Measurements from ENCODE around the gene SMAD7.

The SMAD7 gene

DNA sequence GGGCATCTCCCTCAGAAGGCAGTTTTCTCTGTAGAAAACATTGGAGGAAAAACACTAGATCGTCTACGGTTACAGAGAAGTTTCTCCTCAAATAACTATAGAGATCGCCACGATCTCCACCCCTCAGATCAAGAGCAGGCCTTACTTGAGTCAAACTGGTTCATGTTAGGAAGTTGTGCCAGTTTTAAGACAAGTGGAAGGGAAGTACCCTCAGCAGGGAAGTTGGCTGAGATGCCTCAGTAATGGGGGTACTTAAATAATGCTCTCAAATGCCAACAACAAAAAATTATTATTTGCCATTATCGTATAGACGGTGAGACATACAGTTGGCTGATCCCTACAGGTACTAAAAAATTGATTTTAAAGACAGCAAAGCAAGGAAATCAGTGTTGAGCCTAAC, 8.2 kb upstream of the SMAD7 start:
- TF ChIP-seq FOXP2 (optimal IDR thresholded peaks at IDR 0.05; ENCODE audit: borderline replicate concordance, extremely low read depth, extremely low read length, insufficient read depth) (no peak), TAF1 (IDR thresholded peaks at IDR 0.05; ENCODE audit: borderline replicate concordance, insufficient read depth, low read length) (no peak), SIN3A (IDR thresholded peaks at IDR 0.05; ENCODE audit: borderline replicate concordance, insufficient read depth, low read length) (no peak), POLR2AphosphoS5 (IDR thresholded peaks at IDR 0.05; ENCODE audit: low read depth, low read length) (no peak)
- TF ChIP-seq, protein P1, sequence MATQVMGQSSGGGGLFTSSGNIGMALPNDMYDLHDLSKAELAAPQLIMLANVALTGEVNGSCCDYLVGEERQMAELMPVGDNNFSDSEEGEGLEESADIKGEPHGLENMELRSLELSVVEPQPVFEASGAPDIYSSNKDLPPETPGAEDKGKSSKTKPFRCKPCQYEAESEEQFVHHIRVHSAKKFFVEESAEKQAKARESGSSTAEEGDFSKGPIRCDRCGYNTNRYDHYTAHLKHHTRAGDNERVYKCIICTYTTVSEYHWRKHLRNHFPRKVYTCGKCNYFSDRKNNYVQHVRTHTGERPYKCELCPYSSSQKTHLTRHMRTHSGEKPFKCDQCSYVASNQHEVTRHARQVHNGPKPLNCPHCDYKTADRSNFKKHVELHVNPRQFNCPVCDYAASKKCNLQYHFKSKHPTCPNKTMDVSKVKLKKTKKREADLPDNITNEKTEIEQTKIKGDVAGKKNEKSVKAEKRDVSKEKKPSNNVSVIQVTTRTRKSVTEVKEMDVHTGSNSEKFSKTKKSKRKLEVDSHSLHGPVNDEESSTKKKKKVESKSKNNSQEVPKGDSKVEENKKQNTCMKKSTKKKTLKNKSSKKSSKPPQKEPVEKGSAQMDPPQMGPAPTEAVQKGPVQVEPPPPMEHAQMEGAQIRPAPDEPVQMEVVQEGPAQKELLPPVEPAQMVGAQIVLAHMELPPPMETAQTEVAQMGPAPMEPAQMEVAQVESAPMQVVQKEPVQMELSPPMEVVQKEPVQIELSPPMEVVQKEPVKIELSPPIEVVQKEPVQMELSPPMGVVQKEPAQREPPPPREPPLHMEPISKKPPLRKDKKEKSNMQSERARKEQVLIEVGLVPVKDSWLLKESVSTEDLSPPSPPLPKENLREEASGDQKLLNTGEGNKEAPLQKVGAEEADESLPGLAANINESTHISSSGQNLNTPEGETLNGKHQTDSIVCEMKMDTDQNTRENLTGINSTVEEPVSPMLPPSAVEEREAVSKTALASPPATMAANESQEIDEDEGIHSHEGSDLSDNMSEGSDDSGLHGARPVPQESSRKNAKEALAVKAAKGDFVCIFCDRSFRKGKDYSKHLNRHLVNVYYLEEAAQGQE (IDR thresholded peaks at IDR 0.05; ENCODE audit: insufficient read depth in 1 of 2, low read depth in 2 of 2, low read length in 2 of 2), result no peak

DNA sequence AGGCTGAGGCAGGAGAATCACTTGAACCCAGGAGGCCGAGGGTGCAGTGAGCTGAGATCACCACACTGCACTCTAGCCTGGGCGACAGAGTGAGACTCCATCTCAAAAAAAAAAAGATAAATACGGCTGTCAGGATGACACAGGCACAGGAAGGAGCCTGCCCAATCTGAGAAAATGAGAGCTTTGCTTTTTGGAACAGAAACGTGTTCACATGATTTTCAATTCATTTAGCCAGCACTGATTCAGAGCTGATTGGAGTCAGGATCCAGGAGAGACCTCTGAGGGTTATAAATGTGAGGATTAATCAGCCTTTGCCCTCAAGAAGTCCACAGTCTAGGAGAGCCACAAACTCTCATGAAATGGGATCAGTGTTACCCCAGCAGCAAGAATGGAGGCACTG, 6.9 kb upstream of the SMAD7 start:
- TF ChIP-seq SIN3A (IDR thresholded peaks at IDR 0.05; ENCODE audit: borderline replicate concordance, insufficient read depth, low read length) (no peak), TAF1 (IDR thresholded peaks at IDR 0.05; ENCODE audit: borderline replicate concordance, insufficient read depth, low read length) (no peak), POLR2AphosphoS5 (IDR thresholded peaks at IDR 0.05; ENCODE audit: low read depth, low read length) (no peak), FOXP2 (optimal IDR thresholded peaks at IDR 0.05; ENCODE audit: borderline replicate concordance, extremely low read depth, extremely low read length, insufficient read depth) (no peak)
- TF ChIP-seq, protein P1 (IDR thresholded peaks at IDR 0.05; ENCODE audit: insufficient read depth in 1 of 2, low read depth in 2 of 2, low read length in 2 of 2), result no peak

DNA sequence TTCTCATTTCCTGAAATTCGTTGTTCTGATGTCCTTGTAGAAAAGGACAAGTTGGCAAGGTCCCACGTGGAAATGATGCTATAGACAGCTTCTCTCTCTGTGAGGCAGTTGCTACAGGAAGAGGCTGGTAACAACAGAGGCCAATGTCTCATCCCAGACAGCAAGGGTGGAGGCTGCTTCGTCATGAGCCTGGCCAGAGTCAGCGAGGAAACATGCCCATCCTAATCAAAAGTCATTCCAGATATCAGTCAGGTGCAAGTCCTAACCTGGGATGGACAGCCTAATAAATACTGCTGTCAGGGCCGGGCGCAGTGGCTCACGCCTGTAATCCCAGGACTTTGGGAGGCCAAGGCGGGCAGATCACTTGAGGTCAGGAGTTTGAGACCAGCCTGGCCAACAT, 6.4 kb upstream of the SMAD7 start:
- TF ChIP-seq TAF1 (IDR thresholded peaks at IDR 0.05; ENCODE audit: borderline replicate concordance, insufficient read depth, low read length), result no peak
- no peak for TF ChIP-seq FOXP2 (optimal IDR thresholded peaks at IDR 0.05; ENCODE audit: borderline replicate concordance, extremely low read depth, extremely low read length, insufficient read depth)
- TF ChIP-seq, protein P1 (IDR thresholded peaks at IDR 0.05; ENCODE audit: insufficient read depth in 1 of 2, low read depth in 2 of 2, low read length in 2 of 2), result no peak
- TF ChIP-seq SIN3A (IDR thresholded peaks at IDR 0.05; ENCODE audit: borderline replicate concordance, insufficient read depth, low read length), result no peak
- no peak for TF ChIP-seq POLR2AphosphoS5 (IDR thresholded peaks at IDR 0.05; ENCODE audit: low read depth, low read length)

- TF ChIP-seq, protein P1 (IDR thresholded peaks at IDR 0.05; ENCODE audit: insufficient read depth in 1 of 2, low read depth in 2 of 2, low read length in 2 of 2), result no peak
- TF ChIP-seq POLR2AphosphoS5 (IDR thresholded peaks at IDR 0.05; ENCODE audit: low read depth, low read length) (no peak), TAF1 (IDR thresholded peaks at IDR 0.05; ENCODE audit: borderline replicate concordance, insufficient read depth, low read length) (no peak), SIN3A (IDR thresholded peaks at IDR 0.05; ENCODE audit: borderline replicate concordance, insufficient read depth, low read length) (no peak), FOXP2 (optimal IDR thresholded peaks at IDR 0.05; ENCODE audit: borderline replicate concordance, extremely low read depth, extremely low read length, insufficient read depth) (no peak)
These were observed 5.6 kb upstream of the SMAD7 start for GRCh38 chr18:48956356-48956755.

- TF ChIP-seq, protein P1 (IDR thresholded peaks at IDR 0.05; ENCODE audit: insufficient read depth in 1 of 2, low read depth in 2 of 2, low read length in 2 of 2), result no peak
- TF ChIP-seq SIN3A (IDR thresholded peaks at IDR 0.05; ENCODE audit: borderline replicate concordance, insufficient read depth, low read length) (no peak), POLR2AphosphoS5 (IDR thresholded peaks at IDR 0.05; ENCODE audit: low read depth, low read length) (no peak), FOXP2 (optimal IDR thresholded peaks at IDR 0.05; ENCODE audit: borderline replicate concordance, extremely low read depth, extremely low read length, insufficient read depth) (no peak), TAF1 (IDR thresholded peaks at IDR 0.05; ENCODE audit: borderline replicate concordance, insufficient read depth, low read length) (no peak)
These were observed 5.1 kb upstream of the SMAD7 start for GRCh38 chr18:48955830-48956261.
